GM12878 (cell line): ENCODE data around the gene RSKR. TPM values are rescaled to one million over a fixed set of nuclear protein-coding genes. Genes with fewer than 3 reads are reported as not detected.

Source experiments
- ATAC-seq: fragments of 200-7000 bp; cut with Tn5 transposase; 3 replicates; pipeline ENCODE4 v1.9.1; 2020; ENCODE audit warnings: mild to moderate bottlenecking, moderate library complexity
- BruUV-seq: library from RNA; stranded (reverse); fragments of 400-500 nt; replicated peaks from 2 replicates; lab custom pipeline; 2021; lab: Mats Ljungman, UMichigan
- CTCF ChIA-PET: fragments of 300-600 bp; sonication (Branson Sonifier 250); formaldehyde crosslinking; extraction: SDS; loops from one replicate; lab custom pipeline; 2021; ENCODE audit warnings: inconsistent platforms; lab: Yijun Ruan, JAX
- POLR2A ChIA-PET: fragments of 350-600 bp; formaldehyde crosslinking; extraction: SDS; loops from one replicate; lab custom pipeline; 2021; ENCODE audit warnings: inconsistent platforms; lab: Charles Lee
- RAD21 ChIA-PET: fragments of 300-600 bp; sonication (Branson Sonifier 250); formaldehyde crosslinking; loops from one replicate; lab custom pipeline; 2023; ENCODE audit warnings: antibody characterized with exemption; ENCODE audit not compliant: unreplicated experiment; lab: Charles Lee
- SMC1A ChIA-PET: fragments of 300-600 bp; sonication (Branson Sonifier 250); formaldehyde crosslinking; loops from one replicate; lab custom pipeline; 2023; ENCODE audit not compliant: unreplicated experiment, uncharacterized antibody; lab: Charles Lee
- DNase-seq: peaks from one replicate; pipeline ENCODE4 v3.0.0-alpha.2; 2011; ENCODE audit warnings: low read depth, low spot score
- FAIRE-seq: peaks from 3 replicates; lab custom pipeline; 2011; peaks lifted over from hg19 to GRCh38; lab: Jason Lieb, UNC
- H2AFZ ChIP-seq: 2 replicates; pipeline ENCODE4 v1.6.0; 2011; ENCODE audit warnings: low read depth, low read length, control low read depth; ENCODE audit not compliant: control insufficient read depth
- H3K27ac ChIP-seq: 2 replicates; pipeline ENCODE4 v1.5.1; 2011; ENCODE audit warnings: control low read depth; ENCODE audit not compliant: control insufficient read depth, insufficient read depth
- H3K27me3 ChIP-seq, 2 experiments: replicated peaks in 1 of 2; 2 replicates each; pipeline versions ENCODE4 v1.6.0 to v1.6.1; 2011; ENCODE audit warnings: low read length in 1 of 2; ENCODE audit not compliant: control insufficient read depth in 2 of 2, insufficient read depth in 2 of 2
- H3K36me3 ChIP-seq, 2 experiments: 2 replicates each; pipeline ENCODE4 v1.5.1; 2011; ENCODE audit warnings: low read length in 1 of 2; ENCODE audit not compliant: control insufficient read depth in 2 of 2, insufficient read depth in 2 of 2
- H3K4me1 ChIP-seq: 2 replicates; pipeline ENCODE4 v1.6.1; 2011; ENCODE audit warnings: mild to moderate bottlenecking, low read length, moderate library complexity, mixed read lengths; ENCODE audit not compliant: control insufficient read depth, insufficient read depth
- H3K4me2 ChIP-seq: 2 replicates; pipeline ENCODE4 v1.6.0; 2011; ENCODE audit warnings: control low read depth; ENCODE audit not compliant: control insufficient read depth, insufficient read depth
- H3K4me3 ChIP-seq: fragments of 200-600 bp; sonication (generic); 2 replicates; pipeline ENCODE4 v1.5.1; 2016
- H3K79me2 ChIP-seq: 2 replicates; pipeline ENCODE4 v1.6.0; 2011; ENCODE audit warnings: low read length; ENCODE audit not compliant: control insufficient read depth, insufficient read depth
- H3K9ac ChIP-seq: 2 replicates; pipeline ENCODE4 v1.8.0; 2011; ENCODE audit warnings: low read length, control low read depth, mixed read lengths; ENCODE audit not compliant: control insufficient read depth, insufficient read depth
- H3K9me3 ChIP-seq: replicated peaks from 3 replicates; pipeline ENCODE4 v1.5.1; 2011; ENCODE audit warnings: mild to moderate bottlenecking, low read length; ENCODE audit not compliant: control insufficient read depth, insufficient read depth
- H4K20me1 ChIP-seq: 2 replicates; pipeline ENCODE4 v1.6.0; 2011; ENCODE audit not compliant: control insufficient read depth, insufficient read depth
- CBFB ChIP-seq: IDR thresholded peaks from 2 replicates; pipeline ENCODE4 v1.6.1; 2016; ENCODE audit warnings: antibody characterized with exemption, low read depth
- DPF2 ChIP-seq: fragments of 450-650 bp; IDR thresholded peaks from 2 replicates; pipeline ENCODE4 v1.6.1; 2017; ENCODE audit warnings: mild to moderate bottlenecking
- EED ChIP-seq: sonication (generic); IDR thresholded peaks from 2 replicates; pipeline ENCODE4 v1.6.1; 2016; ENCODE audit warnings: antibody characterized with exemption, low read depth
- ETV6 ChIP-seq, 2 experiments: fragments of 450-650 bp in 1 of 2; IDR thresholded peaks in 1 of 2; conservative IDR thresholded peaks in 1 of 2; 2 replicates each; pipeline ENCODE4 v1.6.1; 2014; ENCODE audit warnings: antibody characterized with exemption in 1 of 2, borderline replicate concordance in 1 of 2, low read depth in 1 of 2, mild to moderate bottlenecking in 1 of 2, moderate library complexity in 1 of 2
- FOXK2 ChIP-seq: fragments of 450-650 bp; IDR thresholded peaks from 2 replicates; pipeline ENCODE4 v1.6.1; 2017; ENCODE audit warnings: mild to moderate bottlenecking, moderate library complexity
- IKZF2 ChIP-seq, 2 experiments: fragments of 450-650 bp; IDR thresholded peaks; 2 replicates each; pipeline ENCODE4 v1.6.1; 2017; ENCODE audit warnings: mild to moderate bottlenecking in 2 of 2, moderate library complexity in 2 of 2
- KAT2A ChIP-seq: conservative IDR thresholded peaks from 2 replicates; pipeline ENCODE4 v1.6.1; 2011; ENCODE audit warnings: low read depth, low read length; ENCODE audit not compliant: control insufficient read depth
- RB1 ChIP-seq: fragments of 450-650 bp; formaldehyde crosslinking; IDR thresholded peaks from 2 replicates; pipeline ENCODE4 v1.6.1; 2017; ENCODE audit warnings: mild to moderate bottlenecking, borderline replicate concordance
- RBBP5 ChIP-seq: fragments of 200-600 bp; sonication (generic); conservative IDR thresholded peaks from 2 replicates; pipeline ENCODE4 v1.6.1; 2016
- SMARCA5 ChIP-seq: fragments of 450-650 bp; IDR thresholded peaks from 2 replicates; pipeline ENCODE4 v1.6.1; 2017; ENCODE audit warnings: mild to moderate bottlenecking
- SP1 ChIP-seq: IDR thresholded peaks from one replicate; pipeline ENCODE4 v1.6.1; 2011; ENCODE audit warnings: low read depth, low read length
- STAT3 ChIP-seq: IDR thresholded peaks from 2 replicates; pipeline ENCODE4 v1.6.1; 2011; ENCODE audit warnings: low read depth, low read length, improper control_type of control experiment
- SUPT20H ChIP-seq: IDR thresholded peaks from 2 replicates; pipeline ENCODE4 v1.6.1; 2011; ENCODE audit warnings: low read depth, mild to moderate bottlenecking, low read length, moderate library complexity, borderline replicate concordance; ENCODE audit not compliant: control insufficient read depth
- WRNIP1 ChIP-seq: IDR thresholded peaks from 2 replicates; pipeline ENCODE4 v1.6.1; 2011; ENCODE audit warnings: low read depth, low read length, improper control_type of control experiment, borderline replicate concordance
- ZNF622 ChIP-seq: fragments of 450-650 bp; IDR thresholded peaks from 2 replicates; pipeline ENCODE4 v1.6.1; 2017; ENCODE audit warnings: mild to moderate bottlenecking, inconsistent platforms
- WGBS: methylation state at CpG from one replicate; pipeline ENCODE4 v1.1.6; 2016; ENCODE audit warnings: low lambda C conversion rate; ENCODE audit not compliant: insufficient replicate concordance, insufficient coverage; ENCODE audit errors: missing lambda C conversion rate; 5-methylcytosine and 5-hydroxymethylcytosine counted together
- in situ Hi-C: fragments of 300-500 bp; cut with MboI; formaldehyde crosslinking; loops from 9 replicates; pipeline ENCODE4 v1.14.3; 2018; ENCODE audit warnings: mixed read lengths
- intact Hi-C: fragments of 100-400 bp; cut with micrococcal nuclease; formaldehyde crosslinking; loops from one replicate; pipeline ENCODE4 v1.14.2; 2022; ENCODE audit not compliant: unreplicated experiment
- polyA plus RNA-seq, 11 experiments: library from polyadenylated mRNA; depleted of rRNA in 4 of 11; unstranded in 6 of 11; stranded (reverse) in 5 of 11; fragments of >200 nt; fragmentation: Nextera tagmentation in 4 of 11; fragmentation: Illumina TruSeq in 1 of 11; extraction: Ambion mirVana in 4 of 11; extraction: Trizol in 1 of 11; gene quantifications; 1 replicate in 1 of 11; 2 replicates in 10 of 11; pipeline versions ENCODE4 v1.2.1 to v1.2.3, GENCODE V29; 2011 to 2016; ENCODE audit warnings: inconsistent platforms in 2 of 11, missing spikeins in 2 of 11, low read depth in 1 of 11
- total RNA-seq, 4 experiments: library from RNA; depleted of rRNA in 3 of 4; stranded (reverse); fragments of >200 nt in 3 of 4; fragmentation: Illumina TruSeq in 1 of 4; extraction: Trizol in 1 of 4; gene quantifications; 2 replicates each; pipeline versions ENCODE4 v1.2.1 to v1.2.3, GENCODE V29; 2013 to 2021
- TF ChIP-seq, protein P1 (sequence below): fragments of 450-650 bp; IDR thresholded peaks from 2 replicates; pipeline ENCODE4 v1.6.1; 2017; ENCODE audit warnings: mild to moderate bottlenecking, moderate library complexity
- TF ChIP-seq, protein P2 (sequence below): IDR thresholded peaks from 2 replicates; pipeline ENCODE4 v1.6.1; 2012; ENCODE audit warnings: low read depth, low read length, improper control_type of control experiment

The RSKR gene
- total and polyA plus RNA-seq, 10 of the 15 experiments (the other 5 are each of a cell fraction or from before 2014, with no cell fraction given), result 0.52 to 22.4 (median 8.7) TPM

DNA sequence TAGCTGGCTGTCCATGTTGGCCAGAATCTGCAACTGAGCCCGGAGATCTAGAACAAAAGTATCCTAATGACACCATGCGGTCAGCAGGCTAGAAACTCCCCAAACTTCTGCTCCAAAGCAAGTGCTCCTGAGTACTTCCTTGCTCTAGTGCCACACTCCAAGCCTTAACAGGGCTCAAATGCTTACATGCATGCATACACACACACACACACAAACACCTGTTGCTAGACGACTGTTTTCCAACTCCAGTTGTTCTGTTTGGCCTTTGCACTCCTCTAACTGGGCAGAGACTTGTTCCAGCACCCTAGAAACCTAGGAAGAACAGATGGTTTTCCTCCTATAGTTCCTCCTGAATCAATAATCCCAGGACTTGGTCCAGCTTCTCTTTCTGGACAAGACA lies 29.6 kb downstream of the RSKR start:
- Histone ChIP-seq H3K79me2 (no peaks in the 10 kb centered on the region), H3K4me1 (peaks cover 5% of the 10 kb centered on the region), H3K9me3 (no peaks in the 10 kb centered on the region), H3K36me3 (peaks cover 41 to 46% of the 10 kb centered on the region in 2 experiments), H3K27me3 (no peaks in the 10 kb centered on the region), H2AFZ (no peak overlapping the region), H3K4me2 (no peak overlapping the region), H3K27ac (no peak overlapping the region), H4K20me1 (no peaks in the 10 kb centered on the region), H3K4me3 (no peak overlapping the region), H3K9ac (no peak overlapping the region)
- ChIA-PET CTCF (interaction anchor here (1.4 kb wide), 1 partner anchor 37 kb away, joined by 3 read pairs; no protein-coding TSS in a partner anchor), RAD21 (no interaction called here), SMC1A (interaction anchor here (1.9 kb wide), 1 partner anchor 13 kb away, joined by 4 read pairs; no protein-coding TSS in a partner anchor), POLR2A (no interaction called here)
- 96% methylated on average over 3 of the region's 3 CpGs for WGBS
- DNase-seq (no peak), ATAC-seq (no peak), FAIRE-seq (no peak)
- in situ Hi-C loops, result no loop called here
- intact Hi-C loops, result no loop called here
- BruUV-seq, result no TSS peak
- TF ChIP-seq ZNF622 (no peak), SP1 (no peak), RBBP5 (no peak), RB1 (no peak), FOXK2 (no peak), ETV6 (conservative IDR thresholded peaks at IDR 0.05 in 1 of 2, IDR thresholded peaks at IDR 0.05 in 1 of 2; ENCODE audit: borderline replicate concordance in 1 of 2, low read depth in 1 of 2) (no peak), IKZF2 (IDR thresholded peaks at IDR 0.05) (no peak), KAT2A (no peak), WRNIP1 (no peak), SUPT20H (no peak), SMARCA5 (no peak), EED (no peak), CBFB (no peak), STAT3 (no peak), DPF2 (no peak)
- TF ChIP-seq, protein P1, sequence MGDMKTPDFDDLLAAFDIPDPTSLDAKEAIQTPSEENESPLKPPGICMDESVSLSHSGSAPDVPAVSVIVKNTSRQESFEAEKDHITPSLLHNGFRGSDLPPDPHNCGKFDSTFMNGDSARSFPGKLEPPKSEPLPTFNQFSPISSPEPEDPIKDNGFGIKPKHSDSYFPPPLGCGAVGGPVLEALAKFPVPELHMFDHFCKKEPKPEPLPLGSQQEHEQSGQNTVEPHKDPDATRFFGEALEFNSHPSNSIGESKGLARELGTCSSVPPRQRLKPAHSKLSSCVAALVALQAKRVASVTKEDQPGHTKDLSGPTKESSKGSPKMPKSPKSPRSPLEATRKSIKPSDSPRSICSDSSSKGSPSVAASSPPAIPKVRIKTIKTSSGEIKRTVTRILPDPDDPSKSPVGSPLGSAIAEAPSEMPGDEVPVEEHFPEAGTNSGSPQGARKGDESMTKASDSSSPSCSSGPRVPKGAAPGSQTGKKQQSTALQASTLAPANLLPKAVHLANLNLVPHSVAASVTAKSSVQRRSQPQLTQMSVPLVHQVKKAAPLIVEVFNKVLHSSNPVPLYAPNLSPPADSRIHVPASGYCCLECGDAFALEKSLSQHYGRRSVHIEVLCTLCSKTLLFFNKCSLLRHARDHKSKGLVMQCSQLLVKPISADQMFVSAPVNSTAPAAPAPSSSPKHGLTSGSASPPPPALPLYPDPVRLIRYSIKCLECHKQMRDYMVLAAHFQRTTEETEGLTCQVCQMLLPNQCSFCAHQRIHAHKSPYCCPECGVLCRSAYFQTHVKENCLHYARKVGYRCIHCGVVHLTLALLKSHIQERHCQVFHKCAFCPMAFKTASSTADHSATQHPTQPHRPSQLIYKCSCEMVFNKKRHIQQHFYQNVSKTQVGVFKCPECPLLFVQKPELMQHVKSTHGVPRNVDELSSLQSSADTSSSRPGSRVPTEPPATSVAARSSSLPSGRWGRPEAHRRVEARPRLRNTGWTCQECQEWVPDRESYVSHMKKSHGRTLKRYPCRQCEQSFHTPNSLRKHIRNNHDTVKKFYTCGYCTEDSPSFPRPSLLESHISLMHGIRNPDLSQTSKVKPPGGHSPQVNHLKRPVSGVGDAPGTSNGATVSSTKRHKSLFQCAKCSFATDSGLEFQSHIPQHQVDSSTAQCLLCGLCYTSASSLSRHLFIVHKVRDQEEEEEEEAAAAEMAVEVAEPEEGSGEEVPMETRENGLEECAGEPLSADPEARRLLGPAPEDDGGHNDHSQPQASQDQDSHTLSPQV, result no peak
- TF ChIP-seq, protein P2, sequence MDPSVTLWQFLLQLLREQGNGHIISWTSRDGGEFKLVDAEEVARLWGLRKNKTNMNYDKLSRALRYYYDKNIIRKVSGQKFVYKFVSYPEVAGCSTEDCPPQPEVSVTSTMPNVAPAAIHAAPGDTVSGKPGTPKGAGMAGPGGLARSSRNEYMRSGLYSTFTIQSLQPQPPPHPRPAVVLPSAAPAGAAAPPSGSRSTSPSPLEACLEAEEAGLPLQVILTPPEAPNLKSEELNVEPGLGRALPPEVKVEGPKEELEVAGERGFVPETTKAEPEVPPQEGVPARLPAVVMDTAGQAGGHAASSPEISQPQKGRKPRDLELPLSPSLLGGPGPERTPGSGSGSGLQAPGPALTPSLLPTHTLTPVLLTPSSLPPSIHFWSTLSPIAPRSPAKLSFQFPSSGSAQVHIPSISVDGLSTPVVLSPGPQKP, result no peak
